Pancreas (tissue), 10 donors: ENCODE results near the gene ARHGAP26. TPM values are rescaled to one million over a fixed set of nuclear protein-coding genes. Genes with fewer than 3 reads are reported as not detected.

Experiments
- ATAC-seq, 4 donors: fragments of 200-7000 bp; cut with Tn5 transposase; one replicate each; pipeline versions ENCODE4 v1.8.0 to v1.9.1; 2020; ENCODE audit warnings: mild to moderate bottlenecking in 4 of 4, moderate library complexity in 4 of 4
- DNase-seq, 6 donors: peaks; one replicate each; pipeline ENCODE4 v3.0.0-alpha.2; 2020
- FAIRE-seq: peaks from 2 replicates; lab custom pipeline; 2012; peaks lifted over from hg19 to GRCh38; lab: Jason Lieb, UNC
- H3K27ac ChIP-seq, 4 donors: fragments of 200-600 bp; sonication (generic); 1 replicate in 3 of 4; 2 replicates in 1 of 4; pipeline versions ENCODE4 v1.5.0 to v1.8.0; 2020
- H3K27me3 ChIP-seq, 4 donors: fragments of 200-600 bp; one replicate each; pipeline ENCODE4 v1.8.0; 2021
- H3K36me3 ChIP-seq, 3 donors: fragments of 200-600 bp; sonication (generic) in 1 of 3; one replicate each; pipeline versions ENCODE4 v1.5.0 to v1.8.0; 2020 to 2021
- H3K4me1 ChIP-seq, 3 donors: fragments of 200-600 bp; one replicate each; pipeline ENCODE4 v1.8.0; 2021
- H3K4me3 ChIP-seq, 4 donors: fragments of 200-600 bp; sonication (generic) in 2 of 4; one replicate each; pipeline versions ENCODE4 v1.5.0 to v1.8.0; 2020 to 2021
- H3K9me3 ChIP-seq, 4 donors: fragments of 200-600 bp; one replicate each; pipeline ENCODE4 v1.8.0; 2021
- CTCF ChIP-seq, 4 donors: fragments of 200-600 bp; sonication (generic) in 3 of 4; IDR thresholded peaks; one replicate each; pipeline versions ENCODE4 v1.5.0 to v1.8.0; 2021; ENCODE audit warnings: antibody characterized with exemption in 4 of 4
- WGBS, 2 donors: extraction: QIAGEN DNeasy Blood & Tissue Kit; methylation state at CpG; one replicate each; pipeline ENCODE4 v1.1.7; 2013; 5-methylcytosine and 5-hydroxymethylcytosine counted together
- intact Hi-C, 3 donors: fragments of 100-400 bp; cut with DNase I; formaldehyde crosslinking; loops; one replicate each; pipeline versions ENCODE4 v1.11.1 to v1.14.2; 2022
- polyA plus RNA-seq, 2 donors: library from polyadenylated mRNA; stranded (reverse); fragments of 200-250 nt; gene quantifications; one replicate each; pipeline ENCODE4 v1.2.3, GENCODE V29; 2013
- total RNA-seq, 6 donors: library from RNA; stranded (reverse); fragmentation: NEBNext Ultra II Directional in 4 of 6; extraction: Animal tissue kit (Norgen Biotek cat#: 25700) in 4 of 6; gene quantifications; one replicate each; pipeline versions ENCODE4 v1.2.1 to v1.2.4, GENCODE V29; 2021 to 2023
- donor health status: healthy with polysubstance abuse.
- donor health status: DM: no; HTN: no; CAD: no; lungs with moderate emphysema.
- donor health status: DM: no; HTN: no; CAD: no.
- donor health status: control.
- donor health status: control.
- donor health status: Bipolar disorder and iron deficiency.
- donor health status: DM: yes; HTN: yes; CAD: no.
- donor health status: DM: no; HTN: no; CAD: no.
- donor health status: DM: no; HTN: no; CAD: no.
- donor health status: DM: yes; HTN: yes; CAD: no.

The ARHGAP26 gene
- total and polyA plus RNA-seq, 8 donors, result 3.0 to 28.1 (median 10.3) TPM

GRCh38 chr5:143145243-143146160, 375.3 kb downstream of the ARHGAP26 start:
- H3K27ac ChIP-seq, result no peak overlapping the region
- DNase-seq, result no peak
- no peaks in the 10 kb centered on the region for H3K9me3 ChIP-seq
- H3K4me3 ChIP-seq, result no peak overlapping the region
- WGBS, 2 donors, result 81 to 84% methylated on average over 9 of the region's 9 CpGs
- H3K36me3 ChIP-seq, result no peaks in the 10 kb centered on the region
- FAIRE-seq, result no peak
- no peak for ATAC-seq
- intact Hi-C loops, result no loop called here
- peaks cover 0 to 3% (median 0%) of the 10 kb centered on the region in 3 donors for H3K4me1 ChIP-seq
- H3K27me3 ChIP-seq, result no peaks in the 10 kb centered on the region
- TF ChIP-seq CTCF (IDR thresholded peaks at IDR 0.05), result no peak

- H3K27ac ChIP-seq, result no peak overlapping the region
- ATAC-seq, result no peak
Observed at GRCh38 chr5:143146161-143146560, 376.0 kb downstream of the ARHGAP26 start.

GRCh38 chr5:143147383-143147782, 377.2 kb downstream of the ARHGAP26 start:
- intact Hi-C loops, result no loop called here
- FAIRE-seq (no peak), DNase-seq (no peak), ATAC-seq (no peak)
- Histone ChIP-seq H3K27me3 (no peaks in the 10 kb centered on the region), H3K36me3 (no peaks in the 10 kb centered on the region), H3K4me1 (no peaks in the 10 kb centered on the region), H3K27ac (no peak overlapping the region), H3K9me3 (no peaks in the 10 kb centered on the region), H3K4me3 (no peak overlapping the region)
- no peak for TF ChIP-seq CTCF (IDR thresholded peaks at IDR 0.05)
- WGBS, 2 donors, result 83 to 87% methylated on average over 4 of the region's 4 CpGs

More at GRCh38 chr5:143146161-143146560, 376.0 kb downstream of the ARHGAP26 start:
- Histone ChIP-seq H3K4me3 (no peak overlapping the region), H3K9me3 (no peaks in the 10 kb centered on the region), H3K36me3 (no peaks in the 10 kb centered on the region), H3K27me3 (no peaks in the 10 kb centered on the region), H3K4me1 (no peaks in the 10 kb centered on the region)
- intact Hi-C loops, result no loop called here
- TF ChIP-seq CTCF (IDR thresholded peaks at IDR 0.05), result no peak
- FAIRE-seq, result no peak
- DNase-seq, result no peak

GRCh38 chr5:143147902-143148301, 377.7 kb downstream of the ARHGAP26 start:
- TF ChIP-seq CTCF (IDR thresholded peaks at IDR 0.05), result no peak
- H3K9me3 ChIP-seq, result no peaks in the 10 kb centered on the region
- intact Hi-C loops, result no loop called here
- peak in 1 of 4 donors; percentile 41 for ATAC-seq
- H3K27ac ChIP-seq, result no peak overlapping the region
- H3K4me3 ChIP-seq, result no peak overlapping the region
- FAIRE-seq, result no peak
- WGBS, 2 donors, result 91 to 92% methylated on average over 6 of the region's 6 CpGs
- H3K4me1 ChIP-seq, result no peaks in the 10 kb centered on the region
- no peaks in the 10 kb centered on the region for H3K36me3 ChIP-seq
- no peaks in the 10 kb centered on the region for H3K27me3 ChIP-seq
- no peak for DNase-seq

GRCh38 chr5:143148771-143149170, 378.6 kb downstream of the ARHGAP26 start:
- Histone ChIP-seq H3K27ac (no peak overlapping the region), H3K9me3 (no peaks in the 10 kb centered on the region), H3K4me1 (peaks cover 0 to 6% (median 0%) of the 10 kb centered on the region in 3 donors), H3K36me3 (no peaks in the 10 kb centered on the region), H3K27me3 (no peaks in the 10 kb centered on the region), H3K4me3 (no peak overlapping the region)
- FAIRE-seq, result no peak
- intact Hi-C loops, result no loop called here
- 95 to 96% methylated on average over 3 of the region's 3 CpGs for WGBS, 2 donors
- no peak for DNase-seq
- peak in 2 of 4 donors; percentile 28 to 32 for ATAC-seq
- TF ChIP-seq CTCF (IDR thresholded peaks at IDR 0.05), result no peak
